H1 (cell line): Measurements from ENCODE around the gene DPPA4. TPM values are rescaled to one million over a fixed set of nuclear protein-coding genes. Genes with fewer than 3 reads are reported as not detected.

Experiments used
- CTCF ChIA-PET: fragments of 300-600 bp; sonication (Branson Sonifier 250); formaldehyde crosslinking; loops from one replicate; lab custom pipeline; 2021; ENCODE audit not compliant: partially characterized antibody; lab: Charles Lee
- POLR2A ChIA-PET: fragments of 300-600 bp; sonication (Branson Sonifier 250); formaldehyde crosslinking; loops from one replicate; lab custom pipeline; 2021; ENCODE audit warnings: inconsistent platforms; ENCODE audit not compliant: partially characterized antibody; lab: Charles Lee
- DNase-seq, 2 experiments: peaks; one replicate each; pipeline versions ENCODE4 v3.0.0 to v3.0.0-alpha.2; 2010 to 2022; ENCODE audit warnings: low spot score in 2 of 2, low read depth in 1 of 2, mixed read lengths in 1 of 2
- FAIRE-seq: peaks from 2 replicates; lab custom pipeline; 2011; peaks lifted over from hg19 to GRCh38; lab: Jason Lieb, UNC
- H2AFZ ChIP-seq: 2 replicates; pipeline ENCODE4 v1.8.1; 2012; ENCODE audit warnings: low read length, inconsistent platforms
- H2AK5ac ChIP-seq: 2 replicates; pipeline ENCODE4 v1.6.1; 2013; ENCODE audit warnings: low read depth, low read length
- H2BK120ac ChIP-seq: replicated peaks from 2 replicates; pipeline ENCODE3; 2013; ENCODE audit warnings: low read depth, low read length, inconsistent platforms
- H2BK12ac ChIP-seq: 2 replicates; pipeline ENCODE4 v1.6.1; 2013; ENCODE audit warnings: low read depth, low read length
- H2BK15ac ChIP-seq: 2 replicates; pipeline ENCODE4 v1.6.1; 2013; ENCODE audit warnings: low read length
- H2BK20ac ChIP-seq: 2 replicates; pipeline ENCODE4 v1.6.1; 2013; ENCODE audit warnings: low read length
- H2BK5ac ChIP-seq: 2 replicates; pipeline ENCODE4 v1.6.1; 2013; ENCODE audit warnings: low read depth, low read length
- H3K14ac ChIP-seq: 2 replicates; pipeline ENCODE4 v1.6.1; 2013; ENCODE audit warnings: inconsistent platforms; ENCODE audit not compliant: insufficient read length
- H3K18ac ChIP-seq: 2 replicates; pipeline ENCODE4 v1.6.1; 2013; ENCODE audit warnings: low read length; ENCODE audit errors: extremely low read depth
- H3K23ac ChIP-seq: 2 replicates; pipeline ENCODE4 v1.6.1; 2013; ENCODE audit warnings: inconsistent platforms; ENCODE audit not compliant: insufficient read length
- H3K23me2 ChIP-seq: 2 replicates; pipeline ENCODE4 v1.6.1; 2013; ENCODE audit warnings: low read depth, low read length
- H3K27ac ChIP-seq: 2 replicates; pipeline ENCODE4 v1.6.1; 2011; ENCODE audit warnings: low read depth, low read length, inconsistent platforms
- H3K27me3 ChIP-seq, 4 experiments: replicated peaks in 1 of 4; 1 replicate in 1 of 4; 2 replicates in 3 of 4; pipeline versions ENCODE4 v1.6.1 to v1.8.1; 2011 to 2013; ENCODE audit warnings: low read length in 3 of 4, mild to moderate bottlenecking in 3 of 4, inconsistent platforms in 2 of 4, mixed read lengths in 2 of 4, moderate library complexity in 1 of 4; ENCODE audit not compliant: control insufficient read depth in 3 of 4, insufficient read depth in 3 of 4; ENCODE audit errors: extremely low read depth in 1 of 4
- H3K36me3 ChIP-seq, 4 experiments: 2 replicates each; pipeline versions ENCODE4 v1.6.1 to v1.8.1; 2011 to 2013; ENCODE audit warnings: mild to moderate bottlenecking in 4 of 4, low read length in 3 of 4, moderate library complexity in 2 of 4, control low read depth in 1 of 4, inconsistent platforms in 1 of 4; ENCODE audit not compliant: insufficient read depth in 4 of 4, control insufficient read depth in 2 of 4
- H3K4ac ChIP-seq: replicated peaks from 2 replicates; pipeline ENCODE3; 2013; ENCODE audit warnings: low read length, low read depth, mixed read lengths, inconsistent platforms; ENCODE audit not compliant: insufficient read length
- H3K4me1 ChIP-seq, 4 experiments: replicated peaks in 1 of 4; 1 replicate in 1 of 4; 2 replicates in 3 of 4; pipeline versions ENCODE4 v1.6.1 to v1.8.1; 2011 to 2013; ENCODE audit warnings: low read length in 3 of 4, inconsistent platforms in 2 of 4, mixed read lengths in 1 of 4; ENCODE audit not compliant: insufficient read depth in 4 of 4, control insufficient read depth in 3 of 4
- H3K4me2 ChIP-seq, 2 experiments: 2 replicates each; pipeline versions ENCODE4 v1.6.1 to v1.8.1; 2011 to 2013; ENCODE audit warnings: low read depth in 2 of 2, low read length in 2 of 2, control low read depth in 1 of 2, inconsistent platforms in 1 of 2, mild to moderate bottlenecking in 1 of 2; ENCODE audit not compliant: insufficient read depth in 1 of 2
- H3K4me3 ChIP-seq, 4 experiments: fragments of 200-600, 300-600 bp in 1 of 4; sonication (generic), shearing (Covaris generic), sonication (Bioruptor Twin) in 1 of 4; 2 replicates each; pipeline versions ENCODE4 v1.5.1 to v1.8.1; 2011 to 2016; ENCODE audit warnings: low read length in 4 of 4, low read depth in 3 of 4, control low read depth in 2 of 4, inconsistent platforms in 2 of 4, mild to moderate bottlenecking in 2 of 4, mixed read lengths in 1 of 4, moderate library complexity in 1 of 4; ENCODE audit not compliant: insufficient read depth in 2 of 4; ENCODE audit errors: extremely low read depth in 1 of 4
- H3K56ac ChIP-seq: replicated peaks from 2 replicates; pipeline ENCODE3; 2013; ENCODE audit warnings: low read depth, mild to moderate bottlenecking, mixed read lengths, low read length, inconsistent platforms; ENCODE audit not compliant: insufficient read length
- H3K79me1 ChIP-seq: 2 replicates; pipeline ENCODE4 v1.6.1; 2013; ENCODE audit warnings: low read depth, low read length, control low read depth
- H3K79me2 ChIP-seq, 2 experiments: 2 replicates each; pipeline versions ENCODE4 v1.6.1 to v1.8.1; 2012 to 2013; ENCODE audit warnings: low read length in 2 of 2, mild to moderate bottlenecking in 2 of 2, inconsistent platforms in 1 of 2; ENCODE audit not compliant: insufficient read depth in 2 of 2, control insufficient read depth in 1 of 2
- H3K9ac ChIP-seq, 4 experiments: replicated peaks in 1 of 4; 1 replicate in 1 of 4; 2 replicates in 3 of 4; pipeline versions ENCODE4 v1.6.1 to v1.8.1; 2011 to 2013; ENCODE audit warnings: low read depth in 3 of 4, low read length in 3 of 4, control low read depth in 2 of 4, mild to moderate bottlenecking in 2 of 4, moderate library complexity in 2 of 4, inconsistent platforms in 1 of 4; ENCODE audit errors: extremely low read depth in 1 of 4
- H3K9me3 ChIP-seq, 2 experiments: 2 replicates each; pipeline versions ENCODE4 v1.6.1 to v1.8.1; 2012 to 2013; ENCODE audit warnings: mild to moderate bottlenecking in 2 of 2, moderate library complexity in 2 of 2, control low read depth in 1 of 2, inconsistent platforms in 1 of 2, low read depth in 1 of 2, low read length in 1 of 2, mixed read lengths in 1 of 2; ENCODE audit not compliant: insufficient read depth in 2 of 2
- H4K20me1 ChIP-seq, 2 experiments: replicated peaks in 1 of 2; 2 replicates each; pipeline versions ENCODE3 to v1.8.1; 2011 to 2013; ENCODE audit warnings: inconsistent platforms in 2 of 2, low read length in 2 of 2, mild to moderate bottlenecking in 1 of 2; ENCODE audit not compliant: insufficient read depth in 2 of 2, control insufficient read depth in 1 of 2
- H4K5ac ChIP-seq: 2 replicates; pipeline ENCODE4 v1.6.1; 2013; ENCODE audit warnings: low read length, low read depth, mixed read lengths, inconsistent platforms; ENCODE audit not compliant: insufficient read length
- H4K8ac ChIP-seq: 2 replicates; pipeline ENCODE4 v1.8.0; 2013; ENCODE audit warnings: mild to moderate bottlenecking, moderate library complexity, low read length, inconsistent platforms; ENCODE audit not compliant: insufficient read depth; ENCODE audit errors: extremely low read depth
- H4K91ac ChIP-seq: replicated peaks from 2 replicates; pipeline ENCODE3; 2013; ENCODE audit warnings: low read length, mixed read lengths, inconsistent platforms; ENCODE audit not compliant: insufficient read length
- ATF3 ChIP-seq: IDR thresholded peaks from 2 replicates; pipeline ENCODE4 v1.6.1; 2011; ENCODE audit warnings: low read depth, mild to moderate bottlenecking, low read length; ENCODE audit not compliant: insufficient read depth
- CREB1 ChIP-seq: IDR thresholded peaks from 2 replicates; pipeline ENCODE4 v1.6.1; 2012; ENCODE audit warnings: inconsistent platforms
- EGR1 ChIP-seq: IDR thresholded peaks from 2 replicates; pipeline ENCODE4 v1.6.1; 2011; ENCODE audit warnings: low read depth, low read length, borderline replicate concordance
- EP300 ChIP-seq, 2 experiments: IDR thresholded peaks; 1 replicate in 1 of 2; 2 replicates in 1 of 2; pipeline ENCODE4 v1.6.1; 2011 to 2012; ENCODE audit warnings: low read depth in 2 of 2, low read length in 2 of 2, mild to moderate bottlenecking in 2 of 2, borderline replicate concordance in 1 of 2, inconsistent platforms in 1 of 2, moderate library complexity in 1 of 2
- FOSL1 ChIP-seq: IDR thresholded peaks from 2 replicates; pipeline ENCODE4 v1.6.1; 2011; ENCODE audit warnings: mild to moderate bottlenecking, low read depth, low read length, moderate library complexity; ENCODE audit not compliant: insufficient read depth
- JUND ChIP-seq: IDR thresholded peaks from 2 replicates; pipeline ENCODE4 v1.6.1; 2011; ENCODE audit warnings: mild to moderate bottlenecking, improper control_type of control experiment, low read length
- RAD21 ChIP-seq, 2 experiments: IDR thresholded peaks in 1 of 2; conservative IDR thresholded peaks in 1 of 2; 2 replicates each; pipeline ENCODE4 v1.6.1; 2011; ENCODE audit warnings: low read depth in 2 of 2, low read length in 2 of 2, improper control_type of control experiment in 1 of 2, inconsistent platforms in 1 of 2, mild to moderate bottlenecking in 1 of 2, moderate library complexity in 1 of 2
- RBBP5 ChIP-seq: IDR thresholded peaks from 2 replicates; pipeline ENCODE4 v1.7.1; 2012; ENCODE audit warnings: low read depth, mild to moderate bottlenecking, inconsistent platforms, low read length, moderate library complexity, borderline replicate concordance
- RXRA ChIP-seq: IDR thresholded peaks from 2 replicates; pipeline ENCODE4 v1.6.1; 2011; ENCODE audit warnings: low read depth, mild to moderate bottlenecking, low read length, moderate library complexity; ENCODE audit not compliant: insufficient read depth
- WGBS, 2 experiments: shearing (Covaris generic) in 1 of 2; methylation state at CpG; one replicate each; pipeline versions ENCODE4 v1.1.6 to v1.1.7; 2013 to 2015; ENCODE audit warnings: low lambda C conversion rate in 2 of 2, mixed read lengths in 2 of 2, inconsistent platforms in 1 of 2, low coverage in 1 of 2, missing lambda C conversion rate in 1 of 2; ENCODE audit not compliant: insufficient replicate concordance in 2 of 2, insufficient coverage in 1 of 2, insufficient read length in 1 of 2; ENCODE audit errors: extremely low coverage in 1 of 2, missing lambda C conversion rate in 1 of 2; 5-methylcytosine and 5-hydroxymethylcytosine counted together
- polyA plus RNA-seq, 7 experiments: library from polyadenylated mRNA; depleted of rRNA in 3 of 7; stranded (reverse) in 5 of 7; unstranded in 2 of 7; fragments of >200 nt in 5 of 7; fragments of 200-250 nt in 2 of 7; gene quantifications; 1 replicate in 5 of 7; 2 replicates in 1 of 7; 4 replicates in 1 of 7; pipeline versions ENCODE4 v1.2.1 to v1.2.3, GENCODE V29; 2011 to 2013; ENCODE audit warnings: missing spikeins in 2 of 7, mixed read lengths in 2 of 7
- total RNA-seq: library from RNA; stranded (reverse); fragmentation: NEBNext Ultra II Directional; extraction: Animal tissue kit (Norgen Biotek cat#: 25700); gene quantifications from 2 replicates; pipeline ENCODE4 v1.2.1, GENCODE V29; 2021
- TF ChIP-seq, protein P1 (sequence below): IDR thresholded peaks from 2 replicates; pipeline ENCODE4 v1.6.1; 2012; ENCODE audit warnings: low read length, inconsistent platforms

DPPA4 gene
- total and polyA plus RNA-seq, 2 of the 8 experiments (the other 6 are each of a cell fraction or from before 2014, with no cell fraction given): 424 to 772 TPM

- Histone ChIP-seq H2BK5ac (no peak overlapping the region), H3K4me1 (no peaks in the 10 kb centered on the region; a peak in 2 of 7 replicates), H3K18ac (no peak overlapping the region), H3K14ac (no peak overlapping the region), H3K4me3 (no peak overlapping the region), H2AK5ac (no peak overlapping the region), H3K4me2 (no peak overlapping the region), H2BK120ac (no peak overlapping the region), H4K5ac (no peak overlapping the region), H3K9me3 (no peaks in the 10 kb centered on the region), H3K79me1 (no peaks in the 10 kb centered on the region), H3K4ac (no peak overlapping the region), H3K9ac (no peak overlapping the region), H3K27me3 (no peaks in the 10 kb centered on the region), H3K23ac (no peak overlapping the region), H3K27ac (no peak overlapping the region), H2BK15ac (no peak overlapping the region), H3K79me2 (no peaks in the 10 kb centered on the region), H2BK20ac (no peak overlapping the region), H3K36me3 (no peaks in the 10 kb centered on the region), H2BK12ac (no peak overlapping the region), H4K20me1 (no peaks in the 10 kb centered on the region), H3K56ac (no peak overlapping the region), H4K8ac (no peak overlapping the region), H2AFZ (no peak overlapping the region), H4K91ac (no peak overlapping the region), H3K23me2 (no peaks in the 10 kb centered on the region)
- no peak for DNase-seq
- ChIA-PET CTCF (interaction anchor here (0.6 to 5.8 kb wide), 8 partner anchors 8 to 1046 kb away, joined by 3 to 90 read pairs (median 3); no protein-coding TSS in a partner anchor), POLR2A (interaction anchor here (1.4 to 5.9 kb wide), 3 partner anchors 48 to 74 kb away, joined by 4 to 27 read pairs (median 5); partner anchors contain the start of gene DPPA4)
- no peak for FAIRE-seq
- 86% methylated on average over 3 of the region's 3 CpGs; no CpG with 5 or more reads in 1 of the 2 experiments for WGBS, 2 experiments
- TF ChIP-seq CREB1 (no peak), RBBP5 (no peak), ATF3 (no peak), RAD21 (IDR thresholded peaks at IDR 0.05 in 1 of 2, conservative IDR thresholded peaks at IDR 0.05 in 1 of 2; ENCODE audit: low read depth in 2 of 2, low read length in 2 of 2) (no peak), RXRA (no peak), EGR1 (no peak), EP300 (IDR thresholded peaks at IDR 0.05; ENCODE audit: borderline replicate concordance in 1 of 2, low read depth in 2 of 2, low read length in 2 of 2) (no peak), FOSL1 (no peak), JUND (no peak)
- TF ChIP-seq, protein P1, sequence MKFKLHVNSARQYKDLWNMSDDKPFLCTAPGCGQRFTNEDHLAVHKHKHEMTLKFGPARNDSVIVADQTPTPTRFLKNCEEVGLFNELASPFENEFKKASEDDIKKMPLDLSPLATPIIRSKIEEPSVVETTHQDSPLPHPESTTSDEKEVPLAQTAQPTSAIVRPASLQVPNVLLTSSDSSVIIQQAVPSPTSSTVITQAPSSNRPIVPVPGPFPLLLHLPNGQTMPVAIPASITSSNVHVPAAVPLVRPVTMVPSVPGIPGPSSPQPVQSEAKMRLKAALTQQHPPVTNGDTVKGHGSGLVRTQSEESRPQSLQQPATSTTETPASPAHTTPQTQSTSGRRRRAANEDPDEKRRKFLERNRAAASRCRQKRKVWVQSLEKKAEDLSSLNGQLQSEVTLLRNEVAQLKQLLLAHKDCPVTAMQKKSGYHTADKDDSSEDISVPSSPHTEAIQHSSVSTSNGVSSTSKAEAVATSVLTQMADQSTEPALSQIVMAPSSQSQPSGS: no peak
These were observed 59.2 kb downstream of the DPPA4 start for GRCh38 chr3:109278141-109278540.
